HG03520 (cell line): ENCODE results near the gene GRIK2.

ENCODE experiments used
- ATAC-seq: cut with Tn5 transposase; IDR thresholded peaks from one replicate; pipeline ENCODE4 v1.9.1; 2021; ENCODE audit warnings: mild to moderate bottlenecking, moderate library complexity; ENCODE audit not compliant: unreplicated experiment

The GRIK2 gene

GRCh38 chr6:101534821-101535220 lies 141.3 kb downstream of the GRIK2 start:
- no peak for ATAC-seq

- no peak for ATAC-seq
Observed at GRCh38 chr6:101537753-101538316, 144.3 kb downstream of the GRIK2 start.

GRCh38 chr6:101539510-101540245 lies 146.2 kb downstream of the GRIK2 start:
- ATAC-seq: no peak

- ATAC-seq: no peak
Observed at GRCh38 chr6:101541894-101542293, 148.4 kb downstream of the GRIK2 start.

GRCh38 chr6:101543796-101544195 lies 150.3 kb downstream of the GRIK2 start:
- ATAC-seq: no peak

GRCh38 chr6:101544286-101544685 lies 150.8 kb downstream of the GRIK2 start:
- ATAC-seq: no peak

- ATAC-seq: no peak
Observed at GRCh38 chr6:101545191-101545590, 151.7 kb downstream of the GRIK2 start.

- no peak for ATAC-seq
Observed at GRCh38 chr6:101550451-101550850, 156.9 kb downstream of the GRIK2 start.

GRCh38 chr6:101554231-101554630 lies 160.7 kb downstream of the GRIK2 start:
- no peak for ATAC-seq

- no peak for ATAC-seq
Observed at GRCh38 chr6:101558712-101559111, 165.2 kb downstream of the GRIK2 start.

GRCh38 chr6:101572627-101573026 lies 179.1 kb downstream of the GRIK2 start:
- no peak for ATAC-seq

- no peak for ATAC-seq
Observed at GRCh38 chr6:101577091-101577490, 183.6 kb downstream of the GRIK2 start.

- ATAC-seq: no peak
Observed at GRCh38 chr6:101578306-101578705, 184.8 kb downstream of the GRIK2 start.

GRCh38 chr6:101582792-101583191 lies 189.3 kb downstream of the GRIK2 start:
- ATAC-seq: no peak

GRCh38 chr6:101585501-101585900 lies 192.0 kb downstream of the GRIK2 start:
- no peak for ATAC-seq

GRCh38 chr6:101588343-101588742 lies 194.8 kb downstream of the GRIK2 start:
- no peak for ATAC-seq

- no peak for ATAC-seq
Observed at GRCh38 chr6:101595276-101595675, 201.8 kb downstream of the GRIK2 start.

- ATAC-seq: no peak
Observed at GRCh38 chr6:101597693-101598092, 204.2 kb downstream of the GRIK2 start.

- no peak for ATAC-seq
Observed at GRCh38 chr6:101605426-101605825, 211.9 kb downstream of the GRIK2 start.

- ATAC-seq: peak; percentile 59
Observed at GRCh38 chr6:101605874-101606273, 212.4 kb downstream of the GRIK2 start.

- no peak for ATAC-seq
Observed at GRCh38 chr6:101607111-101607690, 213.7 kb downstream of the GRIK2 start.

GRCh38 chr6:101608703-101609102 lies 215.2 kb downstream of the GRIK2 start:
- ATAC-seq: no peak
